HUES64 (cell line): ENCODE data around the gene MACIR.

Experiments
- H3K27ac ChIP-seq: 2 replicates; pipeline ENCODE4 v1.7.0; 2013; ENCODE audit warnings: low read depth, low read length, inconsistent platforms
- H3K27me3 ChIP-seq: 2 replicates; pipeline ENCODE4 v1.6.1; 2013; ENCODE audit warnings: mild to moderate bottlenecking, low read length; ENCODE audit not compliant: insufficient read depth
- H3K36me3 ChIP-seq: 2 replicates; pipeline ENCODE4 v1.6.1; 2013; ENCODE audit warnings: mild to moderate bottlenecking, low read length; ENCODE audit not compliant: insufficient read depth
- H3K4me1 ChIP-seq: 2 replicates; pipeline ENCODE4 v1.6.1; 2013; ENCODE audit warnings: mild to moderate bottlenecking, low read length, moderate library complexity; ENCODE audit not compliant: insufficient read depth
- H3K4me3 ChIP-seq: 2 replicates; pipeline ENCODE4 v1.5.1; 2013; ENCODE audit warnings: mild to moderate bottlenecking, low read length, moderate library complexity
- H3K9ac ChIP-seq: 2 replicates; pipeline ENCODE4 v1.6.1; 2013; ENCODE audit warnings: mild to moderate bottlenecking, low read depth, low read length
- H3K9me3 ChIP-seq: 2 replicates; pipeline ENCODE4 v1.6.1; 2013; ENCODE audit warnings: low read depth, low read length; ENCODE audit not compliant: insufficient read depth
- WGBS: fragments of 150-250, 120-280 bp; methylation state at CpG from one replicate; pipeline ENCODE4 v1.1.7; 2013; ENCODE audit warnings: missing lambda C conversion rate; 5-methylcytosine and 5-hydroxymethylcytosine counted together

MACIR gene

DNA sequence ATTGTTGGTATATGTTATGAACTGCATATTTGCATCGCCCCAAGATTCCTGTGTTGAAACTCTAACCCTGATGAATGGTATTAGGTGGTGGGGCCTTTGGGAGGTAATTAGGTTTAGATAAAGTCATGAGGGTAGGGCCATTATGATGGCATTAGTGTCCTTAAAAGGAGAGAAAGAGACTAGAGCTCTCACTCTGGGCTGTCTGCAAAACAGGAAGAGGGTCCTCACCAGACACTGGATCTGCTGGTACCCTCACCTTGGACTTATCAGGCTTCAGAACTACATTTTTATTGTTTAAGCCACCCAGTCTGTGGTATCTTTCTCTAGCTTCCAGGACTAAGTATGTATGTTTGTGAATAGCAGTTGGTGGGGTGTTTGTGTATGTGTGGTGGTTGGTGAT lies 68.9 kb downstream of the MACIR start:
- H3K4me3 ChIP-seq: no peak overlapping the region
- H3K36me3 ChIP-seq: no peaks in the 10 kb centered on the region
- WGBS: 90% methylated on average over 1 of the region's 1 CpG
- H3K9me3 ChIP-seq: no peaks in the 10 kb centered on the region
- H3K27ac ChIP-seq: no peak overlapping the region
- H3K4me1 ChIP-seq: no peaks in the 10 kb centered on the region
- H3K27me3 ChIP-seq: no peaks in the 10 kb centered on the region
- H3K9ac ChIP-seq: no peak overlapping the region

DNA sequence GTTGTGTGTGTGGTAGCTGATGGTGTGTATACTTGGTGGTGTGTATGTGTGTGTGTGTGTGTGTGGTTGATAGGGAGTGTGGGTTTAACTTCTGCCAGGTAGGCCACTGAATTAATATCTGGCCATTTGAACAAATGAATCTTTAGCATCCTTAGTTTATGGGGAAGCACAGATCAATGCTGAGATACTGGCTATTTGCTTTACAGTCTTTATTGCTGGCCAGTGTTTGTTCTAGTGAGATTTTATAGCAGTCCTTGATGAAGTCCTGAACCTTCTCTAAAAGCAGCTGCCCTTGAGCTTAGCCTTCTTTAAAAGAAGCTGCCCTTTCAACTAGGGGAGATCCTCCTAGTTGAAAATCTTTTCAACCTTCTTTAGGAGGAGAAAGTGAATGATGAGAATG lies 69.3 kb downstream of the MACIR start:
- Histone ChIP-seq H3K4me3 (no peak overlapping the region), H3K9ac (no peak overlapping the region), H3K27ac (no peak overlapping the region), H3K36me3 (no peaks in the 10 kb centered on the region), H3K4me1 (no peaks in the 10 kb centered on the region), H3K9me3 (no peaks in the 10 kb centered on the region), H3K27me3 (no peaks in the 10 kb centered on the region)
